Stomach (tissue), 9 donors: Measurements from ENCODE around the gene TNFSF9. TPM values are rescaled to one million over a fixed set of nuclear protein-coding genes. Genes with fewer than 3 reads are reported as not detected.
"Not testable (repeated sequence)": the region's sequence is repeated elsewhere in the genome, so short reads cannot be mapped to it uniquely, and the experiment has no call there.

Experiments
- DNase-seq, 2 donors: peaks; one replicate each; pipeline versions ENCODE4 v3.0.0 to v3.0.0-alpha.2; 2013 to 2019
- H3K27ac ChIP-seq, 5 donors: fragments of 200-600 bp in 4 of 5; sonication (generic) in 4 of 5; one replicate each; pipeline ENCODE4 v1.5.1; 2013 to 2019; ENCODE audit warnings: mild to moderate bottlenecking in 1 of 5, moderate library complexity in 1 of 5
- H3K27me3 ChIP-seq, 3 donors: fragments of 200-600 bp; sonication (generic); one replicate each; pipeline ENCODE4 v1.5.1; 2017 to 2019; ENCODE audit warnings: mixed run types in 1 of 3
- H3K36me3 ChIP-seq, 4 donors: fragments of 200-600 bp; sonication (generic); 1 replicate in 3 of 4; 2 replicates in 1 of 4; pipeline ENCODE4 v1.5.1; 2016 to 2019
- H3K4me1 ChIP-seq, 4 donors: fragments of 200-600 bp; sonication (generic); one replicate each; pipeline ENCODE4 v1.5.1; 2016 to 2019
- H3K4me3 ChIP-seq, 4 donors: fragments of 200-600 bp; sonication (generic) in 3 of 4; one replicate each; pipeline ENCODE4 v1.5.1; 2016 to 2019; ENCODE audit warnings: mild to moderate bottlenecking in 1 of 4
- H3K9me3 ChIP-seq, 4 donors: fragments of 200-600 bp; sonication (generic); one replicate each; pipeline ENCODE4 v1.5.1; 2016 to 2019
- CTCF ChIP-seq, 7 experiments: fragments of 450-650 bp in 4 of 7; fragments of 200-600 bp in 3 of 7; sonication (generic) in 3 of 7; IDR thresholded peaks; one replicate each; pipeline ENCODE4 v1.5.1; 2016 to 2019; ENCODE audit warnings: antibody characterized with exemption in 7 of 7, control low read depth in 2 of 7, mild to moderate bottlenecking in 1 of 7
- EP300 ChIP-seq: sonication (generic); formaldehyde crosslinking; IDR thresholded peaks from one replicate; pipeline ENCODE4 v1.6.1; 2017; ENCODE audit warnings: antibody characterized with exemption
- POLR2A ChIP-seq, 4 donors: fragments of 450-650 bp; IDR thresholded peaks; one replicate each; pipeline ENCODE4 v1.6.1; 2016; ENCODE audit warnings: antibody characterized with exemption in 4 of 4, control low read depth in 2 of 4, mild to moderate bottlenecking in 1 of 4, moderate library complexity in 1 of 4
- POLR2AphosphoS5 ChIP-seq, 3 donors: sonication (generic); formaldehyde crosslinking; IDR thresholded peaks; one replicate each; pipeline ENCODE4 v1.6.1; 2016; ENCODE audit warnings: antibody characterized with exemption in 3 of 3
- WGBS, 5 donors: extraction: QIAGEN DNeasy Blood & Tissue Kit in 3 of 5; methylation state at CpG; one replicate each; pipeline versions ENCODE4 v1.1.5 to v1.1.7; 2013 to 2018; 5-methylcytosine and 5-hydroxymethylcytosine counted together
- intact Hi-C: fragments of 100-400 bp; cut with DNase I; formaldehyde crosslinking; loops from one replicate; pipeline ENCODE4 v1.15.1; 2023; ENCODE audit warnings: low total_unique reads
- polyA plus RNA-seq, 3 donors: library from polyadenylated mRNA; stranded (reverse); fragments of 200-250 nt; gene quantifications; one replicate each; pipeline ENCODE4 v1.2.3, GENCODE V29; 2013
- total RNA-seq, 5 donors: library from RNA; depleted of rRNA; stranded (reverse); fragments of >200 nt; gene quantifications; one replicate each; pipeline versions ENCODE4 v1.1.0 to v1.2.3, GENCODE V29; 2014 to 2016
- donor health status: healthy with polysubstance abuse.
- donor health status: Bipolar disorder and iron deficiency.
- donor health status: healthy.

Gene TNFSF9
- total and polyA plus RNA-seq, 8 donors, result 0.85 TPM; not detected in 7

GRCh38 chr19:6503407-6504201 lies 27.2 kb upstream of the TNFSF9 start:
- H3K4me3 ChIP-seq, result no peak overlapping the region
- no peaks in the 10 kb centered on the region for H3K9me3 ChIP-seq
- H3K36me3 ChIP-seq, result no peaks in the 10 kb centered on the region
- DNase-seq, result no peak
- intact Hi-C loops, result no loop called here
- H3K27ac ChIP-seq, result no peak overlapping the region
- peaks cover 17 to 55% (median 27%) of the 10 kb centered on the region in 3 donors for H3K27me3 ChIP-seq
- WGBS, 5 donors, result 74 to 84% (median 75%) methylated on average over 6 to 9 of the region's 9 CpGs
- peaks cover 9 to 13% (median 13%) of the 10 kb centered on the region in 4 donors for H3K4me1 ChIP-seq
- no peak for TF ChIP-seq POLR2AphosphoS5 (IDR thresholded peaks at IDR 0.05)
- no peak for TF ChIP-seq POLR2A (IDR thresholded peaks at IDR 0.05)
- no peak for TF ChIP-seq EP300
- no peak for TF ChIP-seq CTCF (IDR thresholded peaks at IDR 0.05)

- H3K27ac ChIP-seq, intact Hi-C loops, H3K4me1 ChIP-seq, H3K36me3 ChIP-seq, H3K9me3 ChIP-seq, H3K4me3 ChIP-seq, DNase-seq: not testable (repeated sequence)
- 84 to 89% (median 87%) methylated on average over 9 of the region's 9 CpGs for WGBS, 5 donors
- peaks cover 0 to 15% (median 3%) of the 10 kb centered on the region in 3 donors for H3K27me3 ChIP-seq
Measured at GRCh38 chr19:6508028-6508771, 22.6 kb upstream of the TNFSF9 start.

- WGBS, 5 donors, result 45 to 60% (median 53%) methylated on average over 20 of the region's 20 CpGs
- Histone ChIP-seq H3K9me3 (no peaks in the 10 kb centered on the region), H3K4me3 (no peak overlapping the region), H3K4me1 (peaks cover 0 to 9% (median 0%) of the 10 kb centered on the region in 4 donors), H3K36me3 (no peaks in the 10 kb centered on the region), H3K27me3 (peaks cover 0 to 4% (median 0%) of the 10 kb centered on the region in 3 donors), H3K27ac (peak overlapping the region in 1 of 5 donors; percentile 22)
- DNase-seq, result peak; percentile 41 to 63
- TF ChIP-seq POLR2AphosphoS5 (IDR thresholded peaks at IDR 0.05) (no peak), EP300 (no peak), POLR2A (IDR thresholded peaks at IDR 0.05) (no peak), CTCF (IDR thresholded peaks at IDR 0.05) (no peak)
- intact Hi-C loops, result no loop called here
Measured at GRCh38 chr19:6509118-6509971, 21.5 kb upstream of the TNFSF9 start.

- no peaks in the 10 kb centered on the region for H3K36me3 ChIP-seq
- H3K9me3 ChIP-seq, result no peaks in the 10 kb centered on the region
- peaks cover 0 to 9% (median 0%) of the 10 kb centered on the region in 4 donors for H3K4me1 ChIP-seq
- intact Hi-C loops, result loop anchor here (10.0 kb wide), 1 partner anchor 124 kb away; no protein-coding TSS in a partner anchor
- WGBS, 5 donors, result 77 to 91% (median 89%) methylated on average over 6 to 7 of the region's 7 CpGs
- TF ChIP-seq EP300, result no peak
- TF ChIP-seq CTCF (IDR thresholded peaks at IDR 0.05), result no peak
- TF ChIP-seq POLR2AphosphoS5 (IDR thresholded peaks at IDR 0.05), result no peak
- no peak for TF ChIP-seq POLR2A (IDR thresholded peaks at IDR 0.05)
- H3K4me3 ChIP-seq, result no peak overlapping the region
- H3K27me3 ChIP-seq, result no peaks in the 10 kb centered on the region
- H3K27ac ChIP-seq, result no peak overlapping the region
- DNase-seq, result no peak
Measured at GRCh38 chr19:6510618-6511017, 20.2 kb upstream of the TNFSF9 start.
